A673 (cell line): ENCODE measurements around the gene FUT8. TPM values are rescaled to one million over a fixed set of nuclear protein-coding genes. Genes with fewer than 3 reads are reported as not detected.

Experiments used
- BruUV-seq: library from RNA; stranded (reverse); fragments of 400-500 nt; replicated peaks from 2 replicates; lab custom pipeline; 2021; lab: Mats Ljungman, UMichigan
- CTCF ChIA-PET: fragments of 300-600 bp; sonication (Branson Sonifier 250); formaldehyde crosslinking; loops from one replicate; lab custom pipeline; 2022; ENCODE audit warnings: antibody characterized with exemption; lab: Charles Lee
- POLR2A ChIA-PET: fragments of 300-600 bp; sonication (Branson Sonifier 250); formaldehyde crosslinking; loops from one replicate; lab custom pipeline; 2022; ENCODE audit warnings: antibody characterized with exemption; ENCODE audit not compliant: low non-redundant PET; lab: Charles Lee
- DNase-seq: peaks from one replicate; pipeline ENCODE4 v3.0.0-alpha.2; 2015; ENCODE audit warnings: low spot score
- H3K27ac ChIP-seq: fragments of 200-600 bp; sonication (generic); 2 replicates; pipeline ENCODE4 v1.5.1; 2016; ENCODE audit warnings: mixed run types, low read depth, mild to moderate bottlenecking, mixed read lengths, antibody characterized with exemption, low read length; ENCODE audit not compliant: poor library complexity, severe bottlenecking
- H3K27me3 ChIP-seq: fragments of 200-600 bp; sonication (generic); replicated peaks from 2 replicates; pipeline ENCODE4 v1.6.1; 2017; ENCODE audit warnings: mixed run types, low read depth, mild to moderate bottlenecking, mixed read lengths, antibody characterized with exemption, low read length; ENCODE audit not compliant: insufficient read depth, poor library complexity
- H3K36me3 ChIP-seq: fragments of 200-600 bp; sonication (generic); 2 replicates; pipeline ENCODE4 v1.6.1; 2016; ENCODE audit warnings: mixed run types, mild to moderate bottlenecking, mixed read lengths, antibody characterized with exemption, low read length; ENCODE audit not compliant: insufficient read depth, poor library complexity, severe bottlenecking
- H3K4me1 ChIP-seq: fragments of 200-600 bp; sonication (generic); 2 replicates; pipeline ENCODE4 v1.6.1; 2017; ENCODE audit warnings: mixed run types, mild to moderate bottlenecking, mixed read lengths, antibody characterized with exemption, low read length; ENCODE audit not compliant: insufficient read depth, poor library complexity, severe bottlenecking
- H3K4me3 ChIP-seq: fragments of 200-600 bp; sonication (generic); 2 replicates; pipeline ENCODE4 v1.5.1; 2016; ENCODE audit warnings: low read depth, mixed run types, mild to moderate bottlenecking, mixed read lengths, low read length; ENCODE audit not compliant: poor library complexity, severe bottlenecking
- H3K9me3 ChIP-seq: fragments of 200-600 bp; sonication (generic); 2 replicates; pipeline ENCODE4 v1.6.1; 2016; ENCODE audit warnings: mixed run types, low read depth, mild to moderate bottlenecking, mixed read lengths, antibody characterized with exemption, low read length; ENCODE audit not compliant: poor library complexity, severe bottlenecking
- EZH2 ChIP-seq: fragments of 200-600 bp; sonication (generic); IDR thresholded peaks from 2 replicates; pipeline ENCODE4 v1.6.1; 2017; ENCODE audit warnings: borderline replicate concordance, low read depth, mild to moderate bottlenecking, mixed read lengths, antibody characterized with exemption, low read length; ENCODE audit not compliant: poor library complexity, severe bottlenecking
- intact Hi-C: fragments of 100-400 bp; cut with micrococcal nuclease; formaldehyde crosslinking; loops from one replicate; pipeline ENCODE4 v1.10.0; 2022; ENCODE audit not compliant: unreplicated experiment
- total RNA-seq: library from RNA; stranded (reverse); gene quantifications from 2 replicates; pipeline ENCODE4 v1.2.3, GENCODE V29; 2021
- TF ChIP-seq, protein P1 (sequence below): fragments of 300-800, 200-600 bp; sonication (generic); conservative IDR thresholded peaks from 2 replicates; pipeline ENCODE4 v1.5.1; 2017; ENCODE audit warnings: low read depth, mild to moderate bottlenecking, antibody characterized with exemption, low read length, moderate library complexity, mixed read lengths

Gene FUT8
- total RNA-seq, 1 experiment from 2014 or later: 11.0 TPM

GRCh38 chr14:65370801-65371248, 41.7 kb upstream of the FUT8 start:
- intact Hi-C loops: no loop called here
- no peaks in the 10 kb centered on the region for H3K4me1 ChIP-seq
- ChIA-PET POLR2A (no interaction called here), CTCF (no interaction called here)
- H3K27me3 ChIP-seq: no peaks in the 10 kb centered on the region
- no peak for DNase-seq
- no TSS peak for BruUV-seq
- no peaks in the 10 kb centered on the region for H3K36me3 ChIP-seq
- H3K9me3 ChIP-seq: no peaks in the 10 kb centered on the region
- H3K27ac ChIP-seq: no peak overlapping the region
- no peak overlapping the region for H3K4me3 ChIP-seq
- TF ChIP-seq, protein P1, sequence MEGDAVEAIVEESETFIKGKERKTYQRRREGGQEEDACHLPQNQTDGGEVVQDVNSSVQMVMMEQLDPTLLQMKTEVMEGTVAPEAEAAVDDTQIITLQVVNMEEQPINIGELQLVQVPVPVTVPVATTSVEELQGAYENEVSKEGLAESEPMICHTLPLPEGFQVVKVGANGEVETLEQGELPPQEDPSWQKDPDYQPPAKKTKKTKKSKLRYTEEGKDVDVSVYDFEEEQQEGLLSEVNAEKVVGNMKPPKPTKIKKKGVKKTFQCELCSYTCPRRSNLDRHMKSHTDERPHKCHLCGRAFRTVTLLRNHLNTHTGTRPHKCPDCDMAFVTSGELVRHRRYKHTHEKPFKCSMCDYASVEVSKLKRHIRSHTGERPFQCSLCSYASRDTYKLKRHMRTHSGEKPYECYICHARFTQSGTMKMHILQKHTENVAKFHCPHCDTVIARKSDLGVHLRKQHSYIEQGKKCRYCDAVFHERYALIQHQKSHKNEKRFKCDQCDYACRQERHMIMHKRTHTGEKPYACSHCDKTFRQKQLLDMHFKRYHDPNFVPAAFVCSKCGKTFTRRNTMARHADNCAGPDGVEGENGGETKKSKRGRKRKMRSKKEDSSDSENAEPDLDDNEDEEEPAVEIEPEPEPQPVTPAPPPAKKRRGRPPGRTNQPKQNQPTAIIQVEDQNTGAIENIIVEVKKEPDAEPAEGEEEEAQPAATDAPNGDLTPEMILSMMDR: no peak
- no peak for TF ChIP-seq EZH2

- intact Hi-C loops: no loop called here
Observed at GRCh38 chr14:65371784-65372183, 40.7 kb upstream of the FUT8 start.

DNA sequence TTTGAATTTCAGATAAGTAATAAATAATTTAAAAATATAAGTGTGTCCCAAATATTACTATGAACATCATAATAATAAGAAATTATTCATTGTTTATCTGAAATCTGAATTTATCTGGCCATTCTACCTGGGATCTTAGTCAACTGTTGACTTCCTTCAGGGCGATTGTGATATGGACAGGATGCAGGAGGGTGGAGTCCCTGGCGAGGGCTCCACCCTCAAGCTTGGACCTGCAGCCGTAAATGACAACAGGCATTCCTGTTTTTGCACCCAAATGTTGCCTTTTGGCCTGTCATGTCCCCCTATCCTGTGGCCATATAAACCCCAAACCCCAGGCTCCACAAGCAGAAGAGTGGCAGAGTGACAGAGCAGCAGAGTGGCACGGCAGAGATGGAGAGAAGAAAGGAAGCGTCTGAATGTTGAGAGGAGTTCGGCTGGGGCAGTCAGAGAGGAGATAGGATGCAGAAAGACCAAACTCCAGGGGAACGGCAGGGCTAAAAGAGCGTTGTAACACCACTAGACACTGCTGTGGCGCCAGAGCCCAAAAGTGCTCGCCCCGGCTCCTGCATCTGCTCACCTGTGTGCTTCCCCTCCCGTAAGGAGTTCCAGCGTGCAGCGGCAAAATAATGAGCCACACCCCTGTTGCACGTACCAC, 39.4 kb upstream of the FUT8 start:
- H3K36me3 ChIP-seq: no peaks in the 10 kb centered on the region
- no peaks in the 10 kb centered on the region for H3K4me1 ChIP-seq
- intact Hi-C loops: no loop called here
- CTCF ChIA-PET: no interaction called here
- no peak overlapping the region for H3K27ac ChIP-seq
- TF ChIP-seq, protein P1: no peak
- TF ChIP-seq EZH2: no peak
- POLR2A ChIA-PET: no interaction called here
- H3K9me3 ChIP-seq: no peaks in the 10 kb centered on the region
- no peak for DNase-seq
- no TSS peak for BruUV-seq
- no peaks in the 10 kb centered on the region for H3K27me3 ChIP-seq
- no peak overlapping the region for H3K4me3 ChIP-seq

More at GRCh38 chr14:65371784-65372183, 40.7 kb upstream of the FUT8 start:
- CTCF ChIA-PET: no interaction called here
- BruUV-seq: no TSS peak
- POLR2A ChIA-PET: no interaction called here
- Histone ChIP-seq H3K36me3 (no peaks in the 10 kb centered on the region), H3K27me3 (no peaks in the 10 kb centered on the region), H3K4me1 (no peaks in the 10 kb centered on the region), H3K27ac (no peak overlapping the region), H3K4me3 (no peak overlapping the region), H3K9me3 (no peaks in the 10 kb centered on the region)
- no peak for TF ChIP-seq EZH2
- TF ChIP-seq, protein P1: no peak
- DNase-seq: no peak
